ENCODE data around the gene REPIN1. TPM values are rescaled to one million over a fixed set of nuclear protein-coding genes. Genes with fewer than 3 reads are reported as not detected.

Gene REPIN1
- total and polyA plus RNA-seq, 2 experiments from 2014 or later: 79.1 to 107 TPM

- H3K79me2 ChIP-seq: peaks cover 2% of the 10 kb centered on the region
- no peaks in the 10 kb centered on the region for H4K20me1 ChIP-seq (ENCODE audit: insufficient read depth, poor library complexity, severe bottlenecking)
- H2AFZ ChIP-seq: peak overlapping the region; percentile 74
- DNase-seq (ENCODE audit: low spot score): peak; percentile 55
- 7% methylated on average over 32 of the region's 35 CpGs for WGBS (ENCODE audit: low lambda C conversion rate, missing lambda C conversion rate)
- H3K4me2 ChIP-seq: peak overlapping the region; percentile 94
- peak overlapping the region; percentile 96 for H3K27ac ChIP-seq
- peak overlapping the region; percentile 49 for H3K4me3 ChIP-seq
- no peaks in the 10 kb centered on the region for H3K27me3 ChIP-seq
- H3K9me2 ChIP-seq (replicated peaks; ENCODE audit: insufficient read depth): no peaks in the 10 kb centered on the region
- TF ChIP-seq CTCF (IDR thresholded peaks at IDR 0.05; ENCODE audit: poor library complexity) (no peak), EZH2 (IDR thresholded peaks at IDR 0.05; ENCODE audit: borderline replicate concordance) (no peak), EZH2phosphoT487 (IDR thresholded peaks at IDR 0.05; ENCODE audit: low read depth, severe bottlenecking, unreplicated experiment) (no peak)
- no peaks in the 10 kb centered on the region for H3K36me3 ChIP-seq (replicated peaks; ENCODE audit: insufficient read depth, low read depth)
- peaks cover 35% of the 10 kb centered on the region for H3K4me1 ChIP-seq (ENCODE audit: insufficient read depth)
- H3K9me3 ChIP-seq (ENCODE audit: low read depth): no peaks in the 10 kb centered on the region
Measured at GRCh38 chr7:150405584-150406311, 37.1 kb downstream of the REPIN1 start.

GRCh38 chr7:150406312-150406566, 37.6 kb downstream of the REPIN1 start:
- H3K9me3 ChIP-seq (ENCODE audit: low read depth): no peaks in the 10 kb centered on the region
- H3K36me3 ChIP-seq (replicated peaks; ENCODE audit: insufficient read depth, low read depth): no peaks in the 10 kb centered on the region
- H3K27me3 ChIP-seq: no peaks in the 10 kb centered on the region
- peaks cover 2% of the 10 kb centered on the region for H3K79me2 ChIP-seq
- no peak overlapping the region for H3K4me3 ChIP-seq
- TF ChIP-seq EZH2 (IDR thresholded peaks at IDR 0.05; ENCODE audit: borderline replicate concordance) (no peak), CTCF (IDR thresholded peaks at IDR 0.05; ENCODE audit: poor library complexity) (no peak), EZH2phosphoT487 (IDR thresholded peaks at IDR 0.05; ENCODE audit: low read depth, severe bottlenecking, unreplicated experiment) (no peak)
- H2AFZ ChIP-seq: no peak overlapping the region
- H3K9me2 ChIP-seq (replicated peaks; ENCODE audit: insufficient read depth): no peaks in the 10 kb centered on the region
- H3K4me1 ChIP-seq (ENCODE audit: insufficient read depth): peaks cover 35% of the 10 kb centered on the region
- peak overlapping the region; percentile 94 for H3K4me2 ChIP-seq
- H3K27ac ChIP-seq: peak overlapping the region; percentile 96
- 29% methylated on average over 2 of the region's 2 CpGs for WGBS (ENCODE audit: low lambda C conversion rate, missing lambda C conversion rate)
- no peak for DNase-seq (ENCODE audit: low spot score)
- H4K20me1 ChIP-seq (ENCODE audit: insufficient read depth, poor library complexity, severe bottlenecking): no peaks in the 10 kb centered on the region

GRCh38 chr7:150406567-150407421, 38.2 kb downstream of the REPIN1 start:
- peak overlapping the region; percentile 94 for H3K4me2 ChIP-seq
- H3K79me2 ChIP-seq: peaks cover 2% of the 10 kb centered on the region
- no peaks in the 10 kb centered on the region for H3K36me3 ChIP-seq (replicated peaks; ENCODE audit: insufficient read depth, low read depth)
- no peak overlapping the region for H2AFZ ChIP-seq
- peak overlapping the region; percentile 96 for H3K27ac ChIP-seq
- H3K4me3 ChIP-seq: no peak overlapping the region
- H3K4me1 ChIP-seq (ENCODE audit: insufficient read depth): peaks cover 35% of the 10 kb centered on the region
- DNase-seq (ENCODE audit: low spot score): peak; percentile 39
- H3K27me3 ChIP-seq: no peaks in the 10 kb centered on the region
- H3K9me3 ChIP-seq (ENCODE audit: low read depth): no peaks in the 10 kb centered on the region
- H4K20me1 ChIP-seq (ENCODE audit: insufficient read depth, poor library complexity, severe bottlenecking): no peaks in the 10 kb centered on the region
- TF ChIP-seq EZH2phosphoT487 (IDR thresholded peaks at IDR 0.05; ENCODE audit: low read depth, severe bottlenecking, unreplicated experiment) (no peak), CTCF (IDR thresholded peaks at IDR 0.05; ENCODE audit: poor library complexity) (no peak), EZH2 (IDR thresholded peaks at IDR 0.05; ENCODE audit: borderline replicate concordance) (no peak)
- no peaks in the 10 kb centered on the region for H3K9me2 ChIP-seq (replicated peaks; ENCODE audit: insufficient read depth)
- WGBS (ENCODE audit: low lambda C conversion rate, missing lambda C conversion rate): 35% methylated on average over 10 of the region's 10 CpGs
